Measurements from ENCODE around the gene SLC43A3.

Gene SLC43A3

DNA sequence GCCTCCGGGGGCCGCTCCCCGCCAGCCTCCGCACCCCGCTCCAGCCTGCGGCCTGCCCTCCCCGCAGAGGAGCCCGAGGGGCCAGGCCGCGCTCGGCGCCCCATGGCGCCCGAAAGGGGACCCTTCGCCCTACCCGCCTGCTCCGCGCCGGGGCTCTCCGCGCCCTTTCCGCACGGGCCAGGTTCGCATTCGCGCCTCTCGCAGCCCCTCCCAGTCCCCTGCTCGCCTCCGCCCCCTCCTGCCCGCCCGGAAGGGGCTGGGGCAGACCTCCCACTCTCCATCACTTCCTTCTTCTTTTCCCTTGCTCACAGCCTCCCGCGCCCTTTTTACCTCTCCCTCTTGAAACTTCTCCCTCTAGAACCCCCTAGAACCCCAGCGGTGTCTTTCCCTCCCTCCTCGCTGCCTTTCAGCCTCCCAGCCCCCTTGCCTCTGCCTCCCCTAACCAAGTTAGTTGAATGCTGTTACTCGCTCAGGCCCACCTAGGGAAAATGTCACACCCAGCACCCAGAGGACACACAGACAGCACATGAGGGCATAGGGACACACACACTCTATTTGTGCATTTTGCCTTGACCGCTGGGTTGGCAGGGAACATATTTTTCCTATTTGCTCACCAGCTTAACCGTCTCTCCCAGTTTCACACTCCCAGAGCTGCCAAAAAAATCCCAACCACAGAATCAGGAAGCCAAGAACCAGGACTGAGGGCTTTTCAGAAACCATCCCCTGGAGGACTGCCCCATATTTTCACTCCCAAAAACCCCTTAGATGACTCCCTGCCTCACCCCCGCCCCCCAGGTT is at the start of gene SLC43A3:
Gene SLC43A3 (minus strand): TSS at position 193 of the 798 bp plus-strand sequence. CDS start 949 bp downstream, outside the sequence.
- H3K4me3 ChIP-seq (replicated peaks in 1 of 2; ENCODE audit: low read depth in 2 of 2, low read length in 2 of 2), result peak within 1 kb of the TSS; percentile 42 to 52
- TF ChIP-seq, protein P1, sequence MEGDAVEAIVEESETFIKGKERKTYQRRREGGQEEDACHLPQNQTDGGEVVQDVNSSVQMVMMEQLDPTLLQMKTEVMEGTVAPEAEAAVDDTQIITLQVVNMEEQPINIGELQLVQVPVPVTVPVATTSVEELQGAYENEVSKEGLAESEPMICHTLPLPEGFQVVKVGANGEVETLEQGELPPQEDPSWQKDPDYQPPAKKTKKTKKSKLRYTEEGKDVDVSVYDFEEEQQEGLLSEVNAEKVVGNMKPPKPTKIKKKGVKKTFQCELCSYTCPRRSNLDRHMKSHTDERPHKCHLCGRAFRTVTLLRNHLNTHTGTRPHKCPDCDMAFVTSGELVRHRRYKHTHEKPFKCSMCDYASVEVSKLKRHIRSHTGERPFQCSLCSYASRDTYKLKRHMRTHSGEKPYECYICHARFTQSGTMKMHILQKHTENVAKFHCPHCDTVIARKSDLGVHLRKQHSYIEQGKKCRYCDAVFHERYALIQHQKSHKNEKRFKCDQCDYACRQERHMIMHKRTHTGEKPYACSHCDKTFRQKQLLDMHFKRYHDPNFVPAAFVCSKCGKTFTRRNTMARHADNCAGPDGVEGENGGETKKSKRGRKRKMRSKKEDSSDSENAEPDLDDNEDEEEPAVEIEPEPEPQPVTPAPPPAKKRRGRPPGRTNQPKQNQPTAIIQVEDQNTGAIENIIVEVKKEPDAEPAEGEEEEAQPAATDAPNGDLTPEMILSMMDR (IDR thresholded peaks at IDR 0.05; ENCODE audit: low read depth, low read length), result no peak
- peak; percentile 90 to 96 for DNase-seq (ENCODE audit: low read depth in 2 of 2)

DNA sequence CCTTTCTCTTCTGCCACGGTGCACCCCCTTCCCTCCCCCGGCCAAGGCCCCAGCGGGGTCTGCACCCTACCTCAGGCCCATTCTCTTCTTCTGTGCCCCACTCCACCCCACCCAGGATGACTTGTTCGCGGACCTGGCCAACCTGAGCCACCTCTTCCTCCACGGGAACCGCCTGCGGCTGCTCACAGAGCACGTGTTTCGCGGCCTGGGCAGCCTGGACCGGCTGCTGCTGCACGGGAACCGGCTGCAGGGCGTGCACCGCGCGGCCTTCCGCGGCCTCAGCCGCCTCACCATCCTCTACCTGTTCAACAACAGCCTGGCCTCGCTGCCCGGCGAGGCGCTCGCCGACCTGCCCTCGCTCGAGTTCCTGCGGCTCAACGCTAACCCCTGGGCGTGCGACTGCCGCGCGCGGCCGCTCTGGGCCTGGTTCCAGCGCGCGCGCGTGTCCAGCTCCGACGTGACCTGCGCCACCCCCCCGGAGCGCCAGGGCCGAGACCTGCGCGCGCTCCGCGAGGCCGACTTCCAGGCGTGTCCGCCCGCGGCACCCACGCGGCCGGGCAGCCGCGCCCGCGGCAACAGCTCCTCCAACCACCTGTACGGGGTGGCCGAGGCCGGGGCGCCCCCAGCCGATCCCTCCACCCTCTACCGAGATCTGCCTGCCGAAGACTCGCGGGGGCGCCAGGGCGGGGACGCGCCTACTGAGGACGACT is 49.3 kb upstream of the SLC43A3 start:
- TF ChIP-seq, protein P1 (IDR thresholded peaks at IDR 0.05; ENCODE audit: low read depth, low read length), result no peak
- DNase-seq (ENCODE audit: low read depth in 2 of 2), result no peak
- H3K4me3 ChIP-seq (replicated peaks in 1 of 2; ENCODE audit: low read depth in 2 of 2, low read length in 2 of 2), result peak overlapping the region in 1 of 2 donors; percentile 30

DNA sequence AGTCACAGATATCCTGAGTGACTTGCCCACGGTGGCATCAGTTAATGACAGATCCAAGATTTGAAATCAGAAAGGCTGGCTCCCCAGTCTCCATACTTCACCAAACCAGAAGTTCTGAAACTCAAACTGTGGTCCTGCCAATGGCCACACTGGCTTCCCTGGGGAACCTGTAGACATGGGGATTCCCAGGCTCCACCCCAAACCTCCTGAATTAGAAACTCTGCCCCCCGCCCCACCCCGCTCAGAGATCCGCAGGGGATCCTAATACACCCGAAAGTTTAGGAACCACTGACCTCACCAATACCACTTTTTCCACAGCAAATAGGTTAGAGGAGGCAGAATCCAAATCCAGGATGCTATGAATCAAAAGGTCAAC is 48.7 kb upstream of the SLC43A3 start:
- no peak overlapping the region for H3K4me3 ChIP-seq (replicated peaks in 1 of 2; ENCODE audit: low read depth in 2 of 2, low read length in 2 of 2)
- DNase-seq (ENCODE audit: low read depth in 2 of 2), result no peak
- TF ChIP-seq, protein P1 (IDR thresholded peaks at IDR 0.05; ENCODE audit: low read depth, low read length), result no peak

DNA sequence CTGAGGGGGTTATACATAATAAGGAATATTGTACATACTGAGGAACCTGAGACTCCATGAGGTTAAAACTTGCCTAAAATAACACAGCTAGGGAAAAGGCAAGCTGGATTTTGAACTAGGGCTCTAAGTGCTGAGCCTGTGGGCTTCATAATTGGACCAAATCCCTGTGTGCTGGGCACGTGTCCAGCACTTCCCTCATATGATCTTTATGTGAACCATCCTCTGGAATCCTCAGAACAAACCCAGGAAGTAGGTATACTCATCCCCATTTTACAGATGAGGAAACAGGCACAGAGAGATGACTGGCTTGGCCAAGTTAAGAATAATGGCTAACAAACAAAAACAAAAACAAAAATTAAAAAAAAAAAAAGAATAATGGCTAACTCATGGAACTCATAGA is 48.3 kb upstream of the SLC43A3 start:
- H3K4me3 ChIP-seq (replicated peaks in 1 of 2; ENCODE audit: low read depth in 2 of 2, low read length in 2 of 2), result no peak overlapping the region
- TF ChIP-seq, protein P1 (IDR thresholded peaks at IDR 0.05; ENCODE audit: low read depth, low read length), result no peak
- DNase-seq (ENCODE audit: low read depth in 2 of 2), result no peak

DNA sequence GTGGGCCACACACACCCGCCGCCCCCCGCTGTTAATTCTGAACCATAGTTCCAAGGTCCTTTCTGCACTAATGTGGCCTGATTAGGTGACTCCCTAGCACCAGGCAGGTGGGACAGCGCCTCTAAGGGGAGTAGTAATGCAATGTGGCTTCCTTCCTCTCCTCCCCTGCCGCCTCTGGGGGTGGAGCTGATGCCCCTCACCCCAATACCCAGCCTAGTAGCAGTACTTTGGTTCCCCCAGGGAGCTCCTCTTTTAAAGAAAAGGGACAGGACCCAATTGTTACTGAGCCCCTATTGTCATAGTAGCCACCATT is 47.8 kb upstream of the SLC43A3 start:
- no peak overlapping the region for H3K4me3 ChIP-seq (replicated peaks in 1 of 2; ENCODE audit: low read depth in 2 of 2, low read length in 2 of 2)
- DNase-seq (ENCODE audit: low read depth in 2 of 2), result no peak
- TF ChIP-seq, protein P1 (IDR thresholded peaks at IDR 0.05; ENCODE audit: low read depth, low read length), result no peak

DNA sequence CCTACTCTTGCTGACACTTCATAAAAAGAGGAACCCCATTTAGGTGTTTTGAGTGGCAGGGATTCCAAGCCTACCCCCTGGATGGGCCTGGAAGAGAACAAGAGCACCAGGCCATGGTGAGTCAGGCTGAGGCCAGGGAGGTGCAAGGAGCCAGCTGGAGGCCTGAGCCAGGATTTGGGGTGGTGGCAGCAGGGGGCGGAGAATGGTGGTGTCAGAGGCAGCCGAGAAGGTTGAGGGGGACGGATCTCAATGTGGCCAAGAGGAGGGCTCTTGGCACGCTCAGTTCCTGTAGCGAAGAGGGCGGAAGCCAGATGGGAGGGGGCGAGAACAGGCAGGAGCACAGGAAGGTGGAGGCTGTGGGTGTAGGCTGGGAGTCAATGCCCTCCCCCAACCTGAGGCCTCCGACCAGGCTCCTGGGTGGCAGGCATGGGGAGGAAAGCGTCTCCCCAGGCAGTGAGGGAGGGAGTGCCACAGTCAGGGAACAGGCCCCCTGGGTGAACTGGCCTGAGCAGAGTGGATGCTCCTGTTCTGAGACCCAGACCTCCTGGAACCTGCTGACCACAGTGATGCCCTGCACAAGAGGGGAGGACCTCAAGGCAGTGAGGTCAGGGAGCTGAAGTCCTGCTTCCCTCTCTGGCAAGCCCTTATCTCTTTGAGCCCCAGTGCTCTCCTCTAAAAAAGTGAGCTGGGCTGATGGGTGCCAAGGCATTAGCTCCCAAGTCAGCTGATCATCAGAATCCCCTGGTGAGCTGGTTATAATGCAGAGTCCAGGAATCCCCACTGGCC is 47.3 kb upstream of the SLC43A3 start:
- TF ChIP-seq, protein P1 (IDR thresholded peaks at IDR 0.05; ENCODE audit: low read depth, low read length), result no peak

More for the DNA sequence above, 47.3 kb upstream of the SLC43A3 start:
- peak in 1 of 2 donors; percentile 60 for DNase-seq (ENCODE audit: low read depth in 2 of 2)
- no peak overlapping the region for H3K4me3 ChIP-seq (replicated peaks in 1 of 2; ENCODE audit: low read depth in 2 of 2, low read length in 2 of 2)

Data from cardiac fibroblast (primary cell).